WTC11 (cell line): Measurements from ENCODE around the gene MED22. TPM values are rescaled to one million over a fixed set of nuclear protein-coding genes. Genes with fewer than 3 reads are reported as not detected.

ENCODE experiments used
- ATAC-seq: fragments of 200-7000 bp; cut with Tn5 transposase; 2 replicates; pipeline ENCODE4 v1.10.0; 2021; ENCODE audit warnings: mild to moderate bottlenecking, moderate library complexity
- CTCF ChIA-PET: fragments of 300-600 bp; sonication (Branson Sonifier 250); formaldehyde crosslinking; loops from one replicate; lab custom pipeline; 2021; ENCODE audit warnings: antibody characterized with exemption; lab: Charles Lee
- POLR2A ChIA-PET: fragments of 350-600 bp; sonication (Branson Sonifier 250); formaldehyde crosslinking; loops from one replicate; lab custom pipeline; 2021; ENCODE audit warnings: antibody characterized with exemption; lab: Charles Lee
- DNase-seq: peaks from one replicate; pipeline ENCODE4 v3.0.0; 2021; ENCODE audit warnings: low spot score
- H3K27ac Mint-ChIP-seq: 2 replicates; pipeline ENCODE4 v1.8.0; 2021; ENCODE audit warnings: mixed read lengths
- H3K27me3 Mint-ChIP-seq: 2 replicates; pipeline ENCODE4 v1.8.0; 2021; ENCODE audit warnings: low read depth, mild to moderate bottlenecking, moderate library complexity, mixed read lengths
- H3K36me3 Mint-ChIP-seq: 2 replicates; pipeline ENCODE4 v1.8.0; 2021; ENCODE audit warnings: mixed read lengths
- H3K4me1 Mint-ChIP-seq: 2 replicates; pipeline ENCODE4 v1.8.0; 2022; ENCODE audit warnings: mixed read lengths
- H3K4me3 Mint-ChIP-seq: 2 replicates; pipeline ENCODE4 v1.8.0; 2021; ENCODE audit warnings: mild to moderate bottlenecking, moderate library complexity, mixed read lengths
- H3K9me3 Mint-ChIP-seq: 2 replicates; pipeline ENCODE4 v1.8.0; 2021; ENCODE audit warnings: mixed read lengths
- ATF1 ChIP-seq: sonication (generic); formaldehyde crosslinking; IDR thresholded peaks from 2 replicates; pipeline ENCODE4 v1.8.1; 2023; ENCODE audit warnings: mild to moderate bottlenecking, moderate library complexity, missing genetic modification reagents
- ELF4 ChIP-seq: sonication (generic); formaldehyde crosslinking; IDR thresholded peaks from 2 replicates; pipeline ENCODE4 v1.8.1; 2022; ENCODE audit warnings: low read depth, mild to moderate bottlenecking, moderate library complexity, missing genetic modification reagents
- ERG ChIP-seq: fragments of 250-450 bp; sonication (Bioruptor Pico); IDR thresholded peaks from 2 replicates; pipeline ENCODE4 v1.8.0; 2021; ENCODE audit warnings: mild to moderate bottlenecking
- GABPB1 ChIP-seq: sonication (generic); formaldehyde crosslinking; IDR thresholded peaks from 2 replicates; pipeline ENCODE4 v1.8.1; 2023; ENCODE audit warnings: mild to moderate bottlenecking, missing genetic modification reagents
- JAZF1 ChIP-seq: fragments of 250-450 bp; sonication (Bioruptor Pico); IDR thresholded peaks from 2 replicates; pipeline ENCODE4 v1.9.0; 2021; ENCODE audit warnings: moderate library complexity, mild to moderate bottlenecking, inconsistent platforms
- JUN ChIP-seq: sonication (generic); formaldehyde crosslinking; IDR thresholded peaks from 2 replicates; pipeline ENCODE4 v1.8.0; 2023; ENCODE audit warnings: mild to moderate bottlenecking, missing genetic modification reagents
- KAT7 ChIP-seq: sonication (generic); formaldehyde crosslinking; IDR thresholded peaks from 2 replicates; pipeline ENCODE4 v1.8.1; 2023; ENCODE audit warnings: missing genetic modification reagents, mild to moderate bottlenecking, borderline replicate concordance
- NR2C2 ChIP-seq: sonication (generic); formaldehyde crosslinking; IDR thresholded peaks from 2 replicates; pipeline ENCODE4 v1.8.0; 2022; ENCODE audit warnings: mild to moderate bottlenecking, missing genetic modification reagents
- SMAD3 ChIP-seq: sonication (generic); formaldehyde crosslinking; IDR thresholded peaks from 2 replicates; pipeline ENCODE4 v1.8.0; 2022; ENCODE audit warnings: missing genetic modification reagents, mild to moderate bottlenecking, borderline replicate concordance
- TEAD1 ChIP-seq: sonication (generic); formaldehyde crosslinking; IDR thresholded peaks from 2 replicates; pipeline ENCODE4 v1.8.0; 2022; ENCODE audit warnings: mild to moderate bottlenecking, missing genetic modification reagents
- TP53 ChIP-seq: sonication (generic); formaldehyde crosslinking; IDR thresholded peaks from 2 replicates; pipeline ENCODE4 v1.8.1; 2023; ENCODE audit warnings: mild to moderate bottlenecking, missing genetic modification reagents
- ZNF232 ChIP-seq: sonication (generic); formaldehyde crosslinking; IDR thresholded peaks from 2 replicates; pipeline ENCODE4 v1.8.0; 2022; ENCODE audit warnings: mild to moderate bottlenecking, missing genetic modification reagents
- total RNA-seq: library from RNA; stranded (reverse); gene quantifications from 3 replicates; pipeline ENCODE4 v1.2.3, GENCODE V29; 2021
- TF ChIP-seq, protein P1 (sequence below): sonication (generic); formaldehyde crosslinking; IDR thresholded peaks from 2 replicates; pipeline ENCODE4 v1.8.1; 2022; ENCODE audit warnings: mild to moderate bottlenecking, missing genetic modification reagents, moderate library complexity, borderline replicate concordance
- TF ChIP-seq, protein P2 (sequence below): sonication (generic); formaldehyde crosslinking; IDR thresholded peaks from 2 replicates; pipeline ENCODE4 v1.8.1; 2023; ENCODE audit warnings: mild to moderate bottlenecking, missing genetic modification reagents
- TF ChIP-seq, protein P3 (sequence below): sonication (generic); formaldehyde crosslinking; conservative IDR thresholded peaks from 2 replicates; pipeline ENCODE4 v1.8.1; 2023; ENCODE audit warnings: mild to moderate bottlenecking, low read depth, missing genetic modification reagents, moderate library complexity

MED22 gene
- total RNA-seq, 1 experiment from 2014 or later, result 59.5 TPM

GRCh38 chr9:133382507-133383141 lies 34.7 kb upstream of the MED22 start:
- Mint-ChIP-seq H3K4me3 (no peak overlapping the region), H3K4me1 (peaks cover 4% of the 10 kb centered on the region; the same call in 1 of the 2 replicates), H3K27me3 (peaks cover 19% of the 10 kb centered on the region), H3K9me3 (peaks cover 4% of the 10 kb centered on the region), H3K36me3 (no peaks in the 10 kb centered on the region), H3K27ac (no peak overlapping the region)
- POLR2A ChIA-PET, result no interaction called here
- CTCF ChIA-PET, result no interaction called here
- DNase-seq (no peak), ATAC-seq (no peak)
- TF ChIP-seq JUN (CRISPR knock-in tag), result no peak
- TF ChIP-seq ZNF232 (CRISPR knock-in tag), result no peak
- no peak for TF ChIP-seq KAT7
- TF ChIP-seq ELF4 (CRISPR knock-in tag), result no peak
- no peak for TF ChIP-seq JAZF1 (CRISPR knock-in tag)
- TF ChIP-seq, protein P1, sequence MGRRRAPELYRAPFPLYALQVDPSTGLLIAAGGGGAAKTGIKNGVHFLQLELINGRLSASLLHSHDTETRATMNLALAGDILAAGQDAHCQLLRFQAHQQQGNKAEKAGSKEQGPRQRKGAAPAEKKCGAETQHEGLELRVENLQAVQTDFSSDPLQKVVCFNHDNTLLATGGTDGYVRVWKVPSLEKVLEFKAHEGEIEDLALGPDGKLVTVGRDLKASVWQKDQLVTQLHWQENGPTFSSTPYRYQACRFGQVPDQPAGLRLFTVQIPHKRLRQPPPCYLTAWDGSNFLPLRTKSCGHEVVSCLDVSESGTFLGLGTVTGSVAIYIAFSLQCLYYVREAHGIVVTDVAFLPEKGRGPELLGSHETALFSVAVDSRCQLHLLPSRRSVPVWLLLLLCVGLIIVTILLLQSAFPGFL, result no peak
- TF ChIP-seq, protein P2, sequence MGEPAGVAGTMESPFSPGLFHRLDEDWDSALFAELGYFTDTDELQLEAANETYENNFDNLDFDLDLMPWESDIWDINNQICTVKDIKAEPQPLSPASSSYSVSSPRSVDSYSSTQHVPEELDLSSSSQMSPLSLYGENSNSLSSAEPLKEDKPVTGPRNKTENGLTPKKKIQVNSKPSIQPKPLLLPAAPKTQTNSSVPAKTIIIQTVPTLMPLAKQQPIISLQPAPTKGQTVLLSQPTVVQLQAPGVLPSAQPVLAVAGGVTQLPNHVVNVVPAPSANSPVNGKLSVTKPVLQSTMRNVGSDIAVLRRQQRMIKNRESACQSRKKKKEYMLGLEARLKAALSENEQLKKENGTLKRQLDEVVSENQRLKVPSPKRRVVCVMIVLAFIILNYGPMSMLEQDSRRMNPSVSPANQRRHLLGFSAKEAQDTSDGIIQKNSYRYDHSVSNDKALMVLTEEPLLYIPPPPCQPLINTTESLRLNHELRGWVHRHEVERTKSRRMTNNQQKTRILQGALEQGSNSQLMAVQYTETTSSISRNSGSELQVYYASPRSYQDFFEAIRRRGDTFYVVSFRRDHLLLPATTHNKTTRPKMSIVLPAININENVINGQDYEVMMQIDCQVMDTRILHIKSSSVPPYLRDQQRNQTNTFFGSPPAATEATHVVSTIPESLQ (CRISPR knock-in tag), result no peak
- TF ChIP-seq TP53, result no peak
- TF ChIP-seq NR2C2 (CRISPR knock-in tag), result no peak
- no peak for TF ChIP-seq TEAD1 (CRISPR knock-in tag)

GRCh38 chr9:133380734-133381133 lies 32.8 kb upstream of the MED22 start:
- Mint-ChIP-seq H3K36me3 (no peaks in the 10 kb centered on the region), H3K27ac (no peak overlapping the region)
- CTCF ChIA-PET, result interaction anchor here (1.1 kb wide), 1 partner anchor 39 kb away, joined by 3 read pairs; no protein-coding TSS in a partner anchor
- ATAC-seq, result no peak
- TF ChIP-seq ATF1 (no peak), KAT7 (no peak), ERG (CRISPR knock-in tag) (no peak), GABPB1 (CRISPR knock-in tag) (no peak), SMAD3 (CRISPR knock-in tag) (no peak)
- TF ChIP-seq, protein P3, sequence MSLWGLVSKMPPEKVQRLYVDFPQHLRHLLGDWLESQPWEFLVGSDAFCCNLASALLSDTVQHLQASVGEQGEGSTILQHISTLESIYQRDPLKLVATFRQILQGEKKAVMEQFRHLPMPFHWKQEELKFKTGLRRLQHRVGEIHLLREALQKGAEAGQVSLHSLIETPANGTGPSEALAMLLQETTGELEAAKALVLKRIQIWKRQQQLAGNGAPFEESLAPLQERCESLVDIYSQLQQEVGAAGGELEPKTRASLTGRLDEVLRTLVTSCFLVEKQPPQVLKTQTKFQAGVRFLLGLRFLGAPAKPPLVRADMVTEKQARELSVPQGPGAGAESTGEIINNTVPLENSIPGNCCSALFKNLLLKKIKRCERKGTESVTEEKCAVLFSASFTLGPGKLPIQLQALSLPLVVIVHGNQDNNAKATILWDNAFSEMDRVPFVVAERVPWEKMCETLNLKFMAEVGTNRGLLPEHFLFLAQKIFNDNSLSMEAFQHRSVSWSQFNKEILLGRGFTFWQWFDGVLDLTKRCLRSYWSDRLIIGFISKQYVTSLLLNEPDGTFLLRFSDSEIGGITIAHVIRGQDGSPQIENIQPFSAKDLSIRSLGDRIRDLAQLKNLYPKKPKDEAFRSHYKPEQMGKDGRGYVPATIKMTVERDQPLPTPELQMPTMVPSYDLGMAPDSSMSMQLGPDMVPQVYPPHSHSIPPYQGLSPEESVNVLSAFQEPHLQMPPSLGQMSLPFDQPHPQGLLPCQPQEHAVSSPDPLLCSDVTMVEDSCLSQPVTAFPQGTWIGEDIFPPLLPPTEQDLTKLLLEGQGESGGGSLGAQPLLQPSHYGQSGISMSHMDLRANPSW, result no peak
- TF ChIP-seq, all 79 proteins: peak for 0
- no peak for DNase-seq
- Mint-ChIP-seq H3K27me3 (peaks cover 30% of the 10 kb centered on the region), H3K4me1 (peaks cover 4% of the 10 kb centered on the region; the same call in 1 of the 2 replicates), H3K4me3 (no peak overlapping the region), H3K9me3 (peaks cover 4% of the 10 kb centered on the region)
- POLR2A ChIA-PET, result no interaction called here
